Stomach (tissue), 9 donors: ENCODE measurements around the gene CLEC18A. TPM values are rescaled to one million over a fixed set of nuclear protein-coding genes. Genes with fewer than 3 reads are reported as not detected.

Source experiments
- DNase-seq, 2 donors: peaks; one replicate each; pipeline versions ENCODE4 v3.0.0 to v3.0.0-alpha.2; 2013 to 2019
- H3K27ac ChIP-seq, 5 donors: fragments of 200-600 bp in 4 of 5; sonication (generic) in 4 of 5; one replicate each; pipeline ENCODE4 v1.5.1; 2013 to 2019; ENCODE audit warnings: mild to moderate bottlenecking in 1 of 5, moderate library complexity in 1 of 5
- H3K27me3 ChIP-seq, 3 donors: fragments of 200-600 bp; sonication (generic); one replicate each; pipeline ENCODE4 v1.5.1; 2017 to 2019; ENCODE audit warnings: mixed run types in 1 of 3
- H3K36me3 ChIP-seq, 4 donors: fragments of 200-600 bp; sonication (generic); 1 replicate in 3 of 4; 2 replicates in 1 of 4; pipeline ENCODE4 v1.5.1; 2016 to 2019
- H3K4me1 ChIP-seq, 4 donors: fragments of 200-600 bp; sonication (generic); one replicate each; pipeline ENCODE4 v1.5.1; 2016 to 2019
- H3K4me3 ChIP-seq, 4 donors: fragments of 200-600 bp; sonication (generic) in 3 of 4; one replicate each; pipeline ENCODE4 v1.5.1; 2016 to 2019; ENCODE audit warnings: mild to moderate bottlenecking in 1 of 4
- H3K9me3 ChIP-seq, 4 donors: fragments of 200-600 bp; sonication (generic); one replicate each; pipeline ENCODE4 v1.5.1; 2016 to 2019
- CTCF ChIP-seq, 7 experiments: fragments of 450-650 bp in 4 of 7; fragments of 200-600 bp in 3 of 7; sonication (generic) in 3 of 7; IDR thresholded peaks; one replicate each; pipeline ENCODE4 v1.5.1; 2016 to 2019; ENCODE audit warnings: antibody characterized with exemption in 7 of 7, control low read depth in 2 of 7, mild to moderate bottlenecking in 1 of 7
- EP300 ChIP-seq: sonication (generic); formaldehyde crosslinking; IDR thresholded peaks from one replicate; pipeline ENCODE4 v1.6.1; 2017; ENCODE audit warnings: antibody characterized with exemption
- POLR2A ChIP-seq, 4 donors: fragments of 450-650 bp; IDR thresholded peaks; one replicate each; pipeline ENCODE4 v1.6.1; 2016; ENCODE audit warnings: antibody characterized with exemption in 4 of 4, control low read depth in 2 of 4, mild to moderate bottlenecking in 1 of 4, moderate library complexity in 1 of 4
- POLR2AphosphoS5 ChIP-seq, 3 donors: sonication (generic); formaldehyde crosslinking; IDR thresholded peaks; one replicate each; pipeline ENCODE4 v1.6.1; 2016; ENCODE audit warnings: antibody characterized with exemption in 3 of 3
- WGBS, 5 donors: extraction: QIAGEN DNeasy Blood & Tissue Kit in 3 of 5; methylation state at CpG; one replicate each; pipeline versions ENCODE4 v1.1.5 to v1.1.7; 2013 to 2018; 5-methylcytosine and 5-hydroxymethylcytosine counted together
- intact Hi-C: fragments of 100-400 bp; cut with DNase I; formaldehyde crosslinking; loops from one replicate; pipeline ENCODE4 v1.15.1; 2023; ENCODE audit warnings: low total_unique reads
- polyA plus RNA-seq, 3 donors: library from polyadenylated mRNA; stranded (reverse); fragments of 200-250 nt; gene quantifications; one replicate each; pipeline ENCODE4 v1.2.3, GENCODE V29; 2013
- total RNA-seq, 5 donors: library from RNA; depleted of rRNA; stranded (reverse); fragments of >200 nt; gene quantifications; one replicate each; pipeline versions ENCODE4 v1.1.0 to v1.2.3, GENCODE V29; 2014 to 2016
- donor health status: healthy with polysubstance abuse.
- donor health status: Bipolar disorder and iron deficiency.
- donor health status: healthy.

The CLEC18A gene
- total and polyA plus RNA-seq, 8 donors, result 0.31 to 3.6 (median 1.3) TPM; not detected in 1

DNA sequence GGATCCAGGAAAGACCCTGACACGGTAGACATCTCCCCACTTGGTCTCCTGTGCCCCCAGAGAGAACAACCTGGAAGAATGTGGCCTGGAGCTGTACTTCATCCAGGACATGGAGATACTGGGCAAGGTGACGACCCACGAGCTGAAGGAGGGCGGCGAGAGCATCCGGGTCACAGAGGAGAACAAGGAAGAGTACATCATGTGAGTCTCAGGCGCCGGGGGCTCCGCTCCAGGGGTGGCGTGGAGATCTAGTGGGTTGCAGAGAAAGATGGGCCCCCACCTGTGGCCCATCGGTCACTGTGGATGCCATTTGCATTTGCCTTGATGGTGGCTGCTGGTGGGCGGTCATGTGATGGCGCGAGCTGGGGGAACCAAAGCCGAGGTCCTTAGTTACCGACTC is 14.9 kb upstream of the CLEC18A start:
- intact Hi-C loops, result no loop called here
- no peak overlapping the region for H3K4me3 ChIP-seq
- H3K4me1 ChIP-seq, result no peaks in the 10 kb centered on the region
- no peak overlapping the region for H3K27ac ChIP-seq
- DNase-seq, result no peak
- WGBS, 5 donors, result 91 to 96% (median 95%) methylated on average over 16 of the region's 16 CpGs
- no peaks in the 10 kb centered on the region for H3K27me3 ChIP-seq
- no peaks in the 10 kb centered on the region for H3K9me3 ChIP-seq
- peaks cover 82 to 100% (median 100%) of the 10 kb centered on the region in 4 donors for H3K36me3 ChIP-seq
- TF ChIP-seq CTCF (IDR thresholded peaks at IDR 0.05) (no peak), EP300 (no peak), POLR2AphosphoS5 (IDR thresholded peaks at IDR 0.05) (no peak), POLR2A (IDR thresholded peaks at IDR 0.05) (no peak)

DNA sequence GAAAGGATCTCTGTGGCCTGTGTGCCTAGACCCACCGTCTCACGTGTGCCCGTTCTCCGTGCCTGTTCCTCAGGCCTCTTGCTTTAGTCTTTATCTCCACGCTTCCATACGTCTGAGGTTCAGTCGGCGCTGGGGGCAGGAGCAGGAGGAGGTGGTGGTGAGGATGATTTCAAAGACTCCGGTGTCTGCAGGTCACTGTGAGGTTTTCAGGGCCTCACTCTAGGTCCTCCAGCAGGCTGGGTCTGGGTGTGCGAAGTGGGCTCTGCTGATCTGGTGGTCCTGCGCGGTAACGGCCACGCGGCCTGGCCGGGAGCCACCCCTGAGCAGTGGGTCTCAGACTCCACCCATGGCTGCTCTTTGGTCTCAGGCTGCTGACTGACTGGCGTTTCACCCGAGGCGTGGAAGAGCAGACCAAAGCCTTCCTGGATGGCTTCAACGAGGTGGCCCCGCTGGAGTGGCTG is 14.4 kb upstream of the CLEC18A start:
- no peaks in the 10 kb centered on the region for H3K4me1 ChIP-seq
- WGBS, 5 donors, result 95 to 96% (median 96%) methylated on average over 17 to 21 of the region's 21 CpGs
- no peaks in the 10 kb centered on the region for H3K27me3 ChIP-seq
- TF ChIP-seq CTCF (IDR thresholded peaks at IDR 0.05) (no peak), POLR2A (IDR thresholded peaks at IDR 0.05) (no peak), POLR2AphosphoS5 (IDR thresholded peaks at IDR 0.05) (no peak)
- no peaks in the 10 kb centered on the region for H3K9me3 ChIP-seq
- H3K27ac ChIP-seq, result no peak overlapping the region
- no peak overlapping the region for H3K4me3 ChIP-seq
- intact Hi-C loops, result no loop called here
- peaks cover 76 to 100% (median 100%) of the 10 kb centered on the region in 4 donors for H3K36me3 ChIP-seq
- no peak for DNase-seq

DNA sequence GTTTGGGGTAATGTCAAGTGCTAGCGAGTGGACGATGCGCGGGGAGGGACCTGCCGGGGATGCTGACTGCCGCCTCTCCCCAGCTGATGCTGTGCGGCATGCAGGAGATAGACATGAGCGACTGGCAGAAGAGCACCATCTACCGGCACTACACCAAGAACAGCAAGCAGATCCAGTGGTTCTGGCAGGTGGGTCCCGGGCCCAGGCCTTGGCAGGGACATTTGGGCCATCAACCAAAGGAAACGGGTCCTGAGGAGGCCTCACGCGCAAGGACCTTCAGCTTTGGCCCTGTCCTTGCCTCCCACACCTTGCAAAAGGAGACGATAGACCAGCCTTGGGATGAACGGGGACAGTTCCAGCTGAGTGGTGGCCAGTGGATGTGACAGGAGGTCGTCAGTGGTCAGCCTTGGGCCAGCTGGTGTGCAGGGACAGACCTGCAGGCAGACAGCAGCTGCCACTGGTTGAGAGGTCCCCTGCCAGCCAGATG is 13.6 kb upstream of the CLEC18A start:
- intact Hi-C loops, result no loop called here
- H3K36me3 ChIP-seq, result peaks cover 70 to 100% (median 100%) of the 10 kb centered on the region in 4 donors

GRCh38 chr16:69938981-69939820 is 11.9 kb upstream of the CLEC18A start:
- H3K27ac ChIP-seq, result no peak overlapping the region
- H3K9me3 ChIP-seq, result no peaks in the 10 kb centered on the region
- TF ChIP-seq CTCF (IDR thresholded peaks at IDR 0.05) (no peak), POLR2AphosphoS5 (IDR thresholded peaks at IDR 0.05) (no peak), POLR2A (IDR thresholded peaks at IDR 0.05) (no peak), EP300 (no peak)
- no peaks in the 10 kb centered on the region for H3K4me1 ChIP-seq
- intact Hi-C loops, result no loop called here
- peaks cover 59 to 87% (median 86%) of the 10 kb centered on the region in 4 donors for H3K36me3 ChIP-seq
- DNase-seq, result no peak
- no peaks in the 10 kb centered on the region for H3K27me3 ChIP-seq
- 88 to 94% (median 92%) methylated on average over 27 to 28 of the region's 28 CpGs for WGBS, 5 donors
- H3K4me3 ChIP-seq, result no peak overlapping the region

More for the DNA sequence above, 13.6 kb upstream of the CLEC18A start:
- no peak overlapping the region for H3K27ac ChIP-seq
- peak in 1 of 2 donors; percentile 25 for DNase-seq
- H3K9me3 ChIP-seq, result no peaks in the 10 kb centered on the region
- no peak overlapping the region for H3K4me3 ChIP-seq
- WGBS, 5 donors, result 86 to 92% (median 89%) methylated on average over 13 to 16 of the region's 16 CpGs
- H3K4me1 ChIP-seq, result no peaks in the 10 kb centered on the region
- TF ChIP-seq POLR2AphosphoS5 (IDR thresholded peaks at IDR 0.05) (no peak), CTCF (IDR thresholded peaks at IDR 0.05) (no peak), EP300 (no peak), POLR2A (IDR thresholded peaks at IDR 0.05) (no peak)
- no peaks in the 10 kb centered on the region for H3K27me3 ChIP-seq
